ENCODE results near the gene CCL8.
"Not testable (repeated sequence)": the region's sequence is repeated elsewhere in the genome, so short reads cannot be mapped to it uniquely, and the experiment has no call there.

Gene CCL8

GRCh38 chr17:34314279-34314678 lies 5.0 kb upstream of the CCL8 start:
- DNase-seq (ENCODE audit: low read depth in 2 of 2), result no peak

- no peak for DNase-seq (ENCODE audit: low read depth in 2 of 2)
Observed at GRCh38 chr17:34318474-34318873, 761 bp upstream of the CCL8 start.

- DNase-seq (ENCODE audit: low read depth in 2 of 2), result no peak
Observed at GRCh38 chr17:34321964-34322363, 2.7 kb downstream of the CCL8 start.

- DNase-seq (ENCODE audit: low read depth in 2 of 2), result not testable (repeated sequence)
Observed at GRCh38 chr17:34327580-34327979, 8.3 kb downstream of the CCL8 start.

GRCh38 chr17:34337701-34338100 lies 18.5 kb downstream of the CCL8 start:
- DNase-seq (ENCODE audit: low read depth in 2 of 2), result no peak

- no peak for DNase-seq (ENCODE audit: low read depth in 2 of 2)
Observed at GRCh38 chr17:34339138-34339770, 20.0 kb downstream of the CCL8 start.

GRCh38 chr17:34341916-34342315 lies 22.7 kb downstream of the CCL8 start:
- no peak for DNase-seq (ENCODE audit: low read depth in 2 of 2)

- no peak for DNase-seq (ENCODE audit: low read depth in 2 of 2)
Observed at GRCh38 chr17:34347063-34347462, 27.8 kb downstream of the CCL8 start.

GRCh38 chr17:34349751-34350150 lies 30.5 kb downstream of the CCL8 start:
- DNase-seq (ENCODE audit: low read depth in 2 of 2), result no peak

GRCh38 chr17:34351096-34351495 lies 31.9 kb downstream of the CCL8 start:
- no peak for DNase-seq (ENCODE audit: low read depth in 2 of 2)

- no peak for DNase-seq (ENCODE audit: low read depth in 2 of 2)
Observed at GRCh38 chr17:34352191-34352590, 33.0 kb downstream of the CCL8 start.

- DNase-seq (ENCODE audit: low read depth in 2 of 2), result no peak
Observed at GRCh38 chr17:34354637-34355036, 35.4 kb downstream of the CCL8 start.

- no peak for DNase-seq (ENCODE audit: low read depth in 2 of 2)
Observed at GRCh38 chr17:34356194-34356593, 37.0 kb downstream of the CCL8 start, which contains the start of gene CCL13. TSS of gene CCL13 (plus strand) at chr17:34356480. CDS start at chr17:34356527, 47 bp downstream.

- no peak for DNase-seq (ENCODE audit: low read depth in 2 of 2)
Observed at GRCh38 chr17:34357398-34357797, 38.2 kb downstream of the CCL8 start.

GRCh38 chr17:34358631-34359030 lies 39.4 kb downstream of the CCL8 start:
- DNase-seq (ENCODE audit: low read depth in 2 of 2), result no peak

GRCh38 chr17:34360601-34361270 lies 41.5 kb downstream of the CCL8 start:
- no peak for DNase-seq (ENCODE audit: low read depth in 2 of 2)

- peak; percentile 16 to 47 for DNase-seq (ENCODE audit: low read depth in 2 of 2)
Observed at GRCh38 chr17:34361478-34362061, 42.3 kb downstream of the CCL8 start.

GRCh38 chr17:34363183-34363661 lies 44.0 kb downstream of the CCL8 start, which contains the start of gene CCL1:
TSS of gene CCL1 (minus strand) at chr17:34363233. CDS start at chr17:34363161, 72 bp downstream.
- no peak for DNase-seq (ENCODE audit: low read depth in 2 of 2)

GRCh38 chr17:34364751-34365150 lies 45.5 kb downstream of the CCL8 start:
- no peak for DNase-seq (ENCODE audit: low read depth in 2 of 2)

- no peak for DNase-seq (ENCODE audit: low read depth in 2 of 2)
Observed at GRCh38 chr17:34365340-34365739, 46.1 kb downstream of the CCL8 start.

GRCh38 chr17:34366010-34366409 lies 46.8 kb downstream of the CCL8 start:
- no peak for DNase-seq (ENCODE audit: low read depth in 2 of 2)

GRCh38 chr17:34366529-34367107 lies 47.4 kb downstream of the CCL8 start:
- no peak for DNase-seq (ENCODE audit: low read depth in 2 of 2)
